Testis (tissue), 2 donors: ENCODE data around the gene NHSL1.

Experiments
- POLR2A ChIP-seq: fragments of 450-650 bp; IDR thresholded peaks from one replicate; pipeline ENCODE4 v1.6.1; 2017; ENCODE audit warnings: antibody characterized with exemption, mild to moderate bottlenecking, moderate library complexity
- TF ChIP-seq, protein P1 (sequence below), 3 experiments: fragments of 450-650 bp in 2 of 3; fragments of 200-600 bp in 1 of 3; sonication (generic) in 1 of 3; IDR thresholded peaks; one replicate each; pipeline ENCODE4 v1.5.1; 2016 to 2019; ENCODE audit warnings: antibody characterized with exemption in 3 of 3, mild to moderate bottlenecking in 2 of 3, moderate library complexity in 1 of 3

DNA sequence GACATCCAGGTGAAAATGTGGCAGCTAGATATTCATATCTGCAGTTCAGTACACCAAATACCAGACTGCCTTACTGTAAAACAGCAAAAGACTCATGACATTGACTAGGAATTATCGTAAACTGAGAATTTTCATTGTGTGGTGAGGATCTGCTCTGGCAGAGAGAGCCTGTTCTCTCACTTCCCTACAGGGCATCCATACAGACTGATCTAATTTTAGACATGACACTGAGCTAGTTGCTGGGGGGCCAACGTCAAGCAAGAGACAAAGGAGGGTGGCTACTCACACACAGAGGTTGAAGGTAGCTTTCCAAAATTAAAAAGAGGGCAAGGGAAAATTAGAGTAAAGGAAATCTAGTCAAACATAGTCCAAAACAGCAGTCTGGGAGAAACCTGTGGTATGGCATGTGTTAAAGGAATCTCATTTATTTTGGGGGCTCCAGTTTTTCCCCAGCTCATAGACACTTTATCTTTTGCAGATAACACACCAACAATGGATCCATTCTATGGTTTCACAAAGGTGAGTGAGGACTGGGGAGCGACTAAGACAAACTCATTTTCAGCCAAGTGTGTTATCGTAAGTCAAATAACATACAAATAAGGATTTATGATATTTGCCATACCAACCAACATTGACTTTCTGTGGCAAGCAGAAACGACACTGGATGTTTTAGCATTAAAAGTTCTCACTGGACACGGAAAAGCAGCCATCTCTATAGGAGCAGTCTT lies 36.6 kb upstream of the NHSL1 start:
- TF ChIP-seq, protein P1, sequence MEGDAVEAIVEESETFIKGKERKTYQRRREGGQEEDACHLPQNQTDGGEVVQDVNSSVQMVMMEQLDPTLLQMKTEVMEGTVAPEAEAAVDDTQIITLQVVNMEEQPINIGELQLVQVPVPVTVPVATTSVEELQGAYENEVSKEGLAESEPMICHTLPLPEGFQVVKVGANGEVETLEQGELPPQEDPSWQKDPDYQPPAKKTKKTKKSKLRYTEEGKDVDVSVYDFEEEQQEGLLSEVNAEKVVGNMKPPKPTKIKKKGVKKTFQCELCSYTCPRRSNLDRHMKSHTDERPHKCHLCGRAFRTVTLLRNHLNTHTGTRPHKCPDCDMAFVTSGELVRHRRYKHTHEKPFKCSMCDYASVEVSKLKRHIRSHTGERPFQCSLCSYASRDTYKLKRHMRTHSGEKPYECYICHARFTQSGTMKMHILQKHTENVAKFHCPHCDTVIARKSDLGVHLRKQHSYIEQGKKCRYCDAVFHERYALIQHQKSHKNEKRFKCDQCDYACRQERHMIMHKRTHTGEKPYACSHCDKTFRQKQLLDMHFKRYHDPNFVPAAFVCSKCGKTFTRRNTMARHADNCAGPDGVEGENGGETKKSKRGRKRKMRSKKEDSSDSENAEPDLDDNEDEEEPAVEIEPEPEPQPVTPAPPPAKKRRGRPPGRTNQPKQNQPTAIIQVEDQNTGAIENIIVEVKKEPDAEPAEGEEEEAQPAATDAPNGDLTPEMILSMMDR (IDR thresholded peaks at IDR 0.05): no peak
- no peak for TF ChIP-seq POLR2A
